PC-3 (cell line): ENCODE results near the gene RETREG3. TPM values are rescaled to one million over a fixed set of nuclear protein-coding genes. Genes with fewer than 3 reads are reported as not detected.

Experiments
- ATAC-seq: fragments of 200-7000 bp; cut with Tn5 transposase; 2 replicates; pipeline ENCODE4 v1.9.1; 2020; ENCODE audit warnings: mild to moderate bottlenecking, moderate library complexity
- BruUV-seq: library from RNA; stranded (reverse); fragments of 400-500 nt; replicated peaks from 2 replicates; lab custom pipeline; 2021; lab: Mats Ljungman, UMichigan
- CTCF ChIA-PET: fragments of 300-600 bp; sonication (Branson Sonifier 250); formaldehyde crosslinking; loops from one replicate; lab custom pipeline; 2022; ENCODE audit warnings: antibody characterized with exemption; lab: Charles Lee
- POLR2A ChIA-PET: fragments of 300-600 bp; sonication (Branson Sonifier 250); formaldehyde crosslinking; loops from one replicate; lab custom pipeline; 2022; ENCODE audit warnings: antibody characterized with exemption; ENCODE audit not compliant: unreplicated experiment; lab: Charles Lee
- DNase-seq: peaks from one replicate; pipeline ENCODE4 v3.0.0-alpha.2; 2015
- H2AFZ ChIP-seq: fragments of 300-600 bp; sonication (generic); 2 replicates; pipeline ENCODE4 v1.6.0; 2016; ENCODE audit warnings: antibody characterized with exemption, low read length
- H3F3A ChIP-seq: fragments of 300-600 bp; sonication (generic); one replicate; pipeline ENCODE4 v1.6.0; 2017; ENCODE audit warnings: antibody characterized with exemption, low read length, control low read depth, mild to moderate bottlenecking; ENCODE audit not compliant: unreplicated experiment
- H3K27ac ChIP-seq: fragments of 300-600 bp; sonication (generic); 2 replicates; pipeline ENCODE4 v1.5.1; 2016; ENCODE audit warnings: mild to moderate bottlenecking, low read length
- H3K27me3 ChIP-seq: fragments of 300-600 bp; sonication (generic); 2 replicates; pipeline ENCODE4 v1.6.1; 2016; ENCODE audit warnings: low read length, mixed read lengths
- H3K36me3 ChIP-seq: fragments of 300-600 bp; sonication (generic); 2 replicates; pipeline ENCODE4 v1.6.1; 2016; ENCODE audit warnings: low read depth, mixed run types, low read length, mixed read lengths
- H3K4me1 ChIP-seq: fragments of 300-600 bp; sonication (generic); 2 replicates; pipeline ENCODE4 v1.5.1; 2016; ENCODE audit warnings: low read length; ENCODE audit not compliant: insufficient read depth
- H3K4me2 ChIP-seq: fragments of 300-600 bp; sonication (generic); 2 replicates; pipeline ENCODE4 v1.6.0; 2016; ENCODE audit warnings: low read length
- H3K4me3 ChIP-seq: fragments of 300-600 bp; sonication (generic); 2 replicates; pipeline ENCODE4 v1.5.1; 2016; ENCODE audit warnings: mild to moderate bottlenecking, low read length, mixed read lengths
- H3K79me2 ChIP-seq: fragments of 300-600 bp; sonication (generic); 2 replicates; pipeline ENCODE4 v1.6.1; 2017; ENCODE audit warnings: low read length, mixed read lengths
- H3K9ac ChIP-seq: fragments of 300-600 bp; sonication (generic); 2 replicates; pipeline ENCODE4 v1.6.0; 2016; ENCODE audit warnings: mild to moderate bottlenecking, low read length
- H3K9me2 ChIP-seq: fragments of 300-600 bp; sonication (generic); replicated peaks from 2 replicates; pipeline ENCODE4 v1.6.1; 2016; ENCODE audit warnings: mixed run types, low read length, mixed read lengths
- H3K9me3 ChIP-seq: fragments of 300-600 bp; sonication (generic); 2 replicates; pipeline ENCODE4 v1.6.1; 2016; ENCODE audit warnings: low read length, mixed read lengths
- H4K20me1 ChIP-seq: fragments of 300-600 bp; sonication (generic); 2 replicates; pipeline ENCODE4 v1.6.1; 2016; ENCODE audit warnings: low read length, mixed read lengths
- CTCF ChIP-seq: fragments of 300-600 bp; sonication (generic); conservative IDR thresholded peaks from 2 replicates; pipeline ENCODE4 v1.5.1; 2017; ENCODE audit warnings: antibody characterized with exemption, low read depth, mild to moderate bottlenecking, low read length
- EZH2 ChIP-seq: fragments of 300-600 bp; sonication (generic); IDR thresholded peaks from one replicate; pipeline ENCODE4 v1.6.1; 2017; ENCODE audit warnings: antibody characterized with exemption, mild to moderate bottlenecking, low read length; ENCODE audit not compliant: unreplicated experiment
- EZH2phosphoT487 ChIP-seq: fragments of 300-600 bp; sonication (generic); IDR thresholded peaks from 2 replicates; pipeline ENCODE4 v1.6.1; 2018; ENCODE audit warnings: mild to moderate bottlenecking, antibody characterized with exemption, low read length, borderline replicate concordance
- intact Hi-C: fragments of 100-400 bp; cut with micrococcal nuclease; formaldehyde crosslinking; loops from 2 replicates; pipeline ENCODE4 v1.9.0; 2023
- total RNA-seq: library from RNA; depleted of rRNA; stranded (reverse); fragments of >200 nt; gene quantifications from 2 replicates; pipeline ENCODE4 v1.2.3, GENCODE V29; 2014

Gene RETREG3
- total RNA-seq, 1 experiment from 2014 or later, result 19.3 TPM

- Histone ChIP-seq H4K20me1 (no peaks in the 10 kb centered on the region), H3K4me1 (peaks cover 4% of the 10 kb centered on the region; the same call in 1 of the 2 replicates), H3F3A (no peaks in the 10 kb centered on the region), H3K9me3 (no peaks in the 10 kb centered on the region), H3K27me3 (no peaks in the 10 kb centered on the region), H2AFZ (no peak overlapping the region), H3K4me3 (no peak overlapping the region), H3K79me2 (peaks cover 61% of the 10 kb centered on the region), H3K9me2 (no peaks in the 10 kb centered on the region), H3K27ac (no peak overlapping the region), H3K4me2 (no peak overlapping the region), H3K36me3 (no peaks in the 10 kb centered on the region), H3K9ac (no peak overlapping the region)
- intact Hi-C loops, result no loop called here
- TF ChIP-seq EZH2 (no peak), CTCF (no peak), EZH2phosphoT487 (no peak)
- no peak for ATAC-seq
- CTCF ChIA-PET, result no interaction called here
- no peak for DNase-seq
- no TSS peak for BruUV-seq
- POLR2A ChIA-PET, result no interaction called here
These were observed 5.9 kb downstream of the RETREG3 start for GRCh38 chr17:42603318-42603717.

- H3K36me3 ChIP-seq, result no peaks in the 10 kb centered on the region
- no peak overlapping the region for H3K4me2 ChIP-seq
- H3K27ac ChIP-seq, result no peak overlapping the region
- no peak overlapping the region for H2AFZ ChIP-seq
- ChIA-PET POLR2A (no interaction called here), CTCF (no interaction called here)
- H3K4me3 ChIP-seq, result no peak overlapping the region
- no peaks in the 10 kb centered on the region for H4K20me1 ChIP-seq
- H3K4me1 ChIP-seq, result no peaks in the 10 kb centered on the region
- H3F3A ChIP-seq, result no peaks in the 10 kb centered on the region
- intact Hi-C loops, result no loop called here
- H3K9me2 ChIP-seq, result no peaks in the 10 kb centered on the region
- TF ChIP-seq EZH2 (no peak), EZH2phosphoT487 (no peak), CTCF (no peak)
- no peaks in the 10 kb centered on the region for H3K27me3 ChIP-seq
- no TSS peak for BruUV-seq
- DNase-seq, result no peak
- H3K9me3 ChIP-seq, result no peaks in the 10 kb centered on the region
- ATAC-seq, result no peak
- no peak overlapping the region for H3K9ac ChIP-seq
- H3K79me2 ChIP-seq, result peaks cover 17% of the 10 kb centered on the region
These were observed 10.3 kb downstream of the RETREG3 start for GRCh38 chr17:42598905-42599304.

- DNase-seq, result peak; percentile 14
- ChIA-PET POLR2A (no interaction called here), CTCF (no interaction called here)
- Histone ChIP-seq H3K9me3 (no peaks in the 10 kb centered on the region), H3K9me2 (no peaks in the 10 kb centered on the region), H3K4me1 (no peaks in the 10 kb centered on the region), H3F3A (no peaks in the 10 kb centered on the region), H3K36me3 (no peaks in the 10 kb centered on the region), H4K20me1 (no peaks in the 10 kb centered on the region), H3K79me2 (0 out of 2 replicates have a peak, but pooled peaks cover 3% of the 10 kb centered on the region), H3K4me2 (no peak overlapping the region), H3K27me3 (no peaks in the 10 kb centered on the region), H3K4me3 (no peak overlapping the region), H3K27ac (no peak overlapping the region), H2AFZ (no peak overlapping the region), H3K9ac (no peak overlapping the region)
- no peak for ATAC-seq
- intact Hi-C loops, result no loop called here
- BruUV-seq, result no TSS peak
- no peak for TF ChIP-seq EZH2
- no peak for TF ChIP-seq CTCF
- TF ChIP-seq EZH2phosphoT487, result no peak
These were observed 12.8 kb downstream of the RETREG3 start for GRCh38 chr17:42596386-42596785.
